Parathyroid adenoma (tissue), 2 donors: ENCODE data around the gene GDA.
"Not testable (repeated sequence)": the region's sequence is repeated elsewhere in the genome, so short reads cannot be mapped to it uniquely, and the experiment has no call there.

Source experiments
- H2AFZ ChIP-seq: fragments of 300-600 bp; sonication (generic); one replicate; pipeline ENCODE4 v1.7.0; 2017; ENCODE audit warnings: antibody characterized with exemption, mild to moderate bottlenecking
- H3K27ac ChIP-seq: fragments of 300-600 bp; sonication (generic); one replicate; pipeline ENCODE4 v1.7.0; 2017
- H3K27me3 ChIP-seq: fragments of 300-600 bp; sonication (generic); one replicate; pipeline ENCODE4 v1.7.0; 2017; ENCODE audit warnings: low read length; ENCODE audit not compliant: control insufficient read depth, insufficient read depth
- H3K36me3 ChIP-seq: fragments of 300-600 bp; sonication (generic); one replicate; pipeline ENCODE4 v1.7.0; 2017; ENCODE audit warnings: low read length; ENCODE audit not compliant: control insufficient read depth, insufficient read depth
- H3K4me1 ChIP-seq: fragments of 300-600 bp; sonication (generic); one replicate; pipeline ENCODE4 v1.7.0; 2017; ENCODE audit warnings: control low read depth
- H3K4me2 ChIP-seq: fragments of 300-600 bp; sonication (generic); one replicate; pipeline ENCODE4 v1.7.0; 2017; ENCODE audit warnings: low read length
- H3K4me3 ChIP-seq: fragments of 300-600 bp; sonication (generic); one replicate; pipeline ENCODE4 v1.7.0; 2017; ENCODE audit warnings: low read depth, low read length
- H3K79me2 ChIP-seq: fragments of 300-600 bp; sonication (generic); one replicate; pipeline ENCODE4 v1.7.0; 2017; ENCODE audit warnings: control low read depth
- H3K9ac ChIP-seq: fragments of 300-600 bp; sonication (generic); one replicate; pipeline ENCODE4 v1.7.0; 2017; ENCODE audit warnings: mild to moderate bottlenecking
- H3K9me3 ChIP-seq: fragments of 300-600 bp; sonication (generic); one replicate; pipeline ENCODE4 v1.7.0; 2017; ENCODE audit warnings: low read length; ENCODE audit not compliant: control insufficient read depth
- CTCF ChIP-seq: fragments of 300-600 bp; sonication (generic); IDR thresholded peaks from one replicate; pipeline ENCODE4 v1.7.0; 2017; ENCODE audit warnings: antibody characterized with exemption, mild to moderate bottlenecking
- donor health status: primary hyperparathyroidism.

The GDA gene

GRCh38 chr9:72263572-72263971 lies 114.3 kb downstream of the GDA start:
- no peaks in the 10 kb centered on the region for H3K36me3 ChIP-seq
- H3K79me2 ChIP-seq = no peaks in the 10 kb centered on the region
- H3K4me1 ChIP-seq = no peaks in the 10 kb centered on the region
- no peaks in the 10 kb centered on the region for H3K27me3 ChIP-seq
- no peak overlapping the region for H2AFZ ChIP-seq
- no peak overlapping the region for H3K4me3 ChIP-seq
- H3K9me3 ChIP-seq = no peaks in the 10 kb centered on the region
- TF ChIP-seq CTCF = no peak
- no peak overlapping the region for H3K9ac ChIP-seq
- H3K27ac ChIP-seq = no peak overlapping the region
- H3K4me2 ChIP-seq = no peak overlapping the region

DNA sequence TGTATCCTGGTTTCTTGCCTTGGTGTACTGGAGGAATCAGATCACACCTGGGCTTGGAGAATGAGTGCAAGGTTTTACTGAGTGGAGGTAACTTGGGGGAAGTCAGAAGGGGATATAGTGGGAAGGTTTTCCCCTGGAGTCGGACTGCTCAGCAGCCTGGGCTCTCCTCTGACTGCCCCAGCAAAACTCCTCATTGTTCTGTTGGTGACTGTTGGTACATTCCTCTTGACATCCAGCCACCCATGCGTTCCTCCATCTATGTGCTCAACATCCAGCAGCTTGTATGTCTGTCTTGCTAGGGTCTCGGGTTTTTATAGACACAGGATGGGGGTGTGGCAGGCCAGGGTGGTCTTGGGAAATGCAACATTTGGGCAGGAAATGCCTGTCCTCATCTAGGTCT lies 119.7 kb downstream of the GDA start:
- Histone ChIP-seq H3K27ac (no peak overlapping the region), H3K79me2 (no peaks in the 10 kb centered on the region), H3K9me3 (no peaks in the 10 kb centered on the region), H3K4me3 (no peak overlapping the region), H3K9ac (no peak overlapping the region), H3K4me1 (no peaks in the 10 kb centered on the region), H3K4me2 (no peak overlapping the region), H3K27me3 (no peaks in the 10 kb centered on the region), H2AFZ (no peak overlapping the region), H3K36me3 (no peaks in the 10 kb centered on the region)
- TF ChIP-seq CTCF = no peak

DNA sequence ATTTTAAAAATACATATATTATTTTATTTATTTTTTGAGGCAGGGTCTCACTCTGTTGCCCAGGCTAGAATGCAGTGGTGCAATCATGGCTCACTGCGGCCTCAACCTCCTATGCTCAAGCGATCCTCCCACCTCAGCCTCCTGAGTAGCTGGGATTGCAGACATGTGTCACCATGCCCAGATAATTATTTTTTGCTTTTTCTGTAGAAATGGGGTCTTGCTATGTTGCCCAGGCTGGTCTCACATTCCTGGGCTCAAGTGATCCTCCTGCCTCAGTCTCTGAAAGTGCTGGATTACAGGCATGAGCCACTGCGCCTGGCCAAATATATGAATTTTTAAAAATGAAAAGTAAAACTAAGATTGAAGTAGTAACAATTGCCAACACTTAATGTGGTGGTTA lies 121.1 kb downstream of the GDA start:
- H3K27ac ChIP-seq, H3K79me2 ChIP-seq, H3K27me3 ChIP-seq, H2AFZ ChIP-seq, H3K4me1 ChIP-seq, H3K4me3 ChIP-seq, H3K36me3 ChIP-seq, H3K4me2 ChIP-seq, H3K9me3 ChIP-seq, H3K9ac ChIP-seq: not testable (repeated sequence)

DNA sequence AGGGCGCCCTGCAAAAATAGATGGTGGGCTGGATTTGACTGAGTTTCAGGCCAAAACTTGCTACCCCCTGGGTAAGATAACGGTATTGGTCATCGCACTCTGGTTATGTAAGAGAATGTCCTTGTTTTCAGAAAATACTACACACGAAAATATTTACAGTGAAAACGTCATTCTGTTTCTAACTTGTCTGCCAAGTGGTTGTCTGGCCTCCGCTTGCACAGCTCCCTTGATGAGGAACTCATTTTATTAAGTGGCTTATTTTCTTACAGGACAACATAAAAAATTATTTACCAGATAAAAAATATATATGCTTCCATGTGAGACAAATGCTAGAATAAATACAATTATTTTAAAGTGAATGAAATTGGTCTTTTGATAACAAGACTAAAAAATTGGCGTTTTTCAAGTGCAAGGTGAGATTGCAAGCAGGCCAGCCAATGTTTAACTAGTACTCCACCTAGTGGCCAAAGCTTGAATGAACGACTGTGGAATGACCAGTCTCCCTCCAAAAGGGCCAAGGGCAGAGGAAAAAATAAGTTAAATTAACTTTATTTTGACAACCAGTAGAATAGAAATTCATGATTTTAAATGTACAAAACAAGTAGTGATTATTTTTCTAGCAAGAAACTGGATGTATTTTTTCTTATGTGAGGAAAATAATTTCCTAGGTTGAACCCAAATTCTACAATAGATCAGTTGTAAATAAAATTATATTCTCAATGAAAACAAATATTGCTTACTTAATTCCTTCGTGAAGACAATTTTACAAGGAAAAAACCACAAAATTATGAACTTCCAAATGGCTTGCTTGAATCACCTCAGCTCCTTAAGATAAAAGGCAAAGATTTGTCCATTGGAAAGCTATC lies 122.6 kb downstream of the GDA start:
- no peaks in the 10 kb centered on the region for H3K9me3 ChIP-seq
- no peaks in the 10 kb centered on the region for H3K27me3 ChIP-seq
- H3K4me1 ChIP-seq = no peaks in the 10 kb centered on the region
- no peak overlapping the region for H3K4me2 ChIP-seq
- H3K27ac ChIP-seq = no peak overlapping the region
- TF ChIP-seq CTCF = peak; percentile 78
- H3K79me2 ChIP-seq = no peaks in the 10 kb centered on the region
- H3K36me3 ChIP-seq = no peaks in the 10 kb centered on the region
- H2AFZ ChIP-seq = no peak overlapping the region
- no peak overlapping the region for H3K4me3 ChIP-seq
- H3K9ac ChIP-seq = no peak overlapping the region

DNA sequence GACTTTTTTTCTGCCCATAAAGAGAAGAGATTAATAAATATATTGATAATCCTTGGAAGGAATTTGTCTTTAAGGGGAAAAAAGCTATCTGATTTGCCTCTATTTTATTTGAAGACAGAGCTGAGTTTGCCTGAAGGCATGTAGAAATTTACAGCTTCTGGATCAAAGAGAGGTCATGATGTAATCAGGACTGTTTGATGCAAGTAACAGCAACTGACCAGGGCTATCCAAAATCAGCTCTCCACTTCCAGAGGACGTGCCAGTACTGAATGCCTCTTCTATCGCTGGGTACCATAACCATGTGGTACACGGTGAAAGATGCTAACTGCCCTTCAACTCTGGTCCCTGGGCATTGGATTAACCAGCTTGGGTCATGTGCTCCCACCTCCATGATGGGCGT lies 125.2 kb downstream of the GDA start:
- no peak for TF ChIP-seq CTCF
- H3K27me3 ChIP-seq = no peaks in the 10 kb centered on the region

More for the DNA sequence above, 125.2 kb downstream of the GDA start:
- H3K27ac ChIP-seq = no peak overlapping the region
- H3K4me1 ChIP-seq = no peaks in the 10 kb centered on the region
- no peaks in the 10 kb centered on the region for H3K9me3 ChIP-seq
- no peak overlapping the region for H2AFZ ChIP-seq
- no peak overlapping the region for H3K9ac ChIP-seq
- no peak overlapping the region for H3K4me2 ChIP-seq
- no peaks in the 10 kb centered on the region for H3K36me3 ChIP-seq
- H3K79me2 ChIP-seq = no peaks in the 10 kb centered on the region
- H3K4me3 ChIP-seq = no peak overlapping the region
